Suppressor macrophage treated with lipopolysaccharide for 4 hours (primary cell): ENCODE data around the gene MALSU1.
"Not testable (repeated sequence)": the region's sequence is repeated elsewhere in the genome, so short reads cannot be mapped to it uniquely, and the experiment has no call there.

ENCODE experiments used
- DNase-seq: peaks from one replicate; pipeline ENCODE4 v3.0.0-alpha.2; 2020

Gene MALSU1

GRCh38 chr7:23287612-23288011 lies 11.5 kb upstream of the MALSU1 start:
- DNase-seq: peak; percentile 22

- no peak for DNase-seq
Observed at GRCh38 chr7:23290993-23291392, 8.1 kb upstream of the MALSU1 start.

GRCh38 chr7:23291957-23292560 lies 7.1 kb upstream of the MALSU1 start:
- DNase-seq: no peak

- no peak for DNase-seq
Observed at GRCh38 chr7:23292623-23293022, 6.5 kb upstream of the MALSU1 start.

- DNase-seq: no peak
Observed at GRCh38 chr7:23293500-23294073, 5.6 kb upstream of the MALSU1 start.

GRCh38 chr7:23294549-23295400 lies 4.4 kb upstream of the MALSU1 start:
- peak; percentile 25 for DNase-seq

- DNase-seq: no peak
Observed at GRCh38 chr7:23295401-23295697, 3.8 kb upstream of the MALSU1 start.

GRCh38 chr7:23298141-23298881 lies 828 bp upstream of the MALSU1 start:
- no peak for DNase-seq

GRCh38 chr7:23299770-23300300 lies 696 bp downstream of the MALSU1 start:
- DNase-seq: peak; percentile 17

- DNase-seq: no peak
Observed at GRCh38 chr7:23306936-23307521, 7.9 kb downstream of the MALSU1 start.

GRCh38 chr7:23308754-23309153 lies 9.6 kb downstream of the MALSU1 start:
- no peak for DNase-seq

GRCh38 chr7:23312141-23312540 lies 13.0 kb downstream of the MALSU1 start:
- DNase-seq: not testable (repeated sequence)

- no peak for DNase-seq
Observed at GRCh38 chr7:23315366-23315765, 16.2 kb downstream of the MALSU1 start.

- no peak for DNase-seq
Observed at GRCh38 chr7:23331132-23331531, 32.0 kb downstream of the MALSU1 start.

GRCh38 chr7:23332193-23332592 lies 33.1 kb downstream of the MALSU1 start:
- DNase-seq: no peak

- DNase-seq: no peak
Observed at GRCh38 chr7:23332910-23333612, 33.9 kb downstream of the MALSU1 start.

- no peak for DNase-seq
Observed at GRCh38 chr7:23333671-23334246, 34.6 kb downstream of the MALSU1 start.

GRCh38 chr7:23334482-23335056 lies 35.4 kb downstream of the MALSU1 start:
- no peak for DNase-seq

GRCh38 chr7:23335136-23335535 lies 36.0 kb downstream of the MALSU1 start:
- DNase-seq: no peak

GRCh38 chr7:23335621-23336020 lies 36.5 kb downstream of the MALSU1 start:
- no peak for DNase-seq

GRCh38 chr7:23336086-23336485 lies 36.9 kb downstream of the MALSU1 start:
- no peak for DNase-seq
